Hepatocyte (in vitro differentiated cells): ENCODE data around the gene DCLK2. TPM values are rescaled to one million over a fixed set of nuclear protein-coding genes. Genes with fewer than 3 reads are reported as not detected.

ENCODE experiments used
- DNase-seq: peaks from one replicate; pipeline ENCODE4 v3.0.0-alpha.2; 2016; ENCODE audit warnings: low spot score
- H2AFZ ChIP-seq: fragments of 200-600 bp; sonication (generic); 2 replicates; pipeline ENCODE4 v1.6.0; 2016; ENCODE audit warnings: antibody characterized with exemption, mild to moderate bottlenecking
- H3K27ac ChIP-seq: fragments of 200-600 bp; sonication (generic); 2 replicates; pipeline ENCODE4 v1.5.1; 2016; ENCODE audit warnings: mild to moderate bottlenecking
- H3K27me3 ChIP-seq: fragments of 200-600 bp; sonication (generic); 2 replicates; pipeline ENCODE4 v1.6.1; 2016
- H3K36me3 ChIP-seq: fragments of 200-600 bp; sonication (generic); replicated peaks from 2 replicates; pipeline ENCODE4 v1.5.1; 2016; ENCODE audit warnings: low read depth; ENCODE audit not compliant: insufficient read depth
- H3K4me1 ChIP-seq: fragments of 200-600 bp; sonication (generic); 2 replicates; pipeline ENCODE4 v1.5.1; 2016; ENCODE audit warnings: mild to moderate bottlenecking, moderate library complexity; ENCODE audit not compliant: insufficient read depth
- H3K4me2 ChIP-seq: fragments of 200-600 bp; sonication (generic); 2 replicates; pipeline ENCODE4 v1.6.0; 2016
- H3K4me3 ChIP-seq: fragments of 200-600 bp; sonication (generic); 2 replicates; pipeline ENCODE4 v1.5.1; 2016; ENCODE audit warnings: mild to moderate bottlenecking
- H3K79me2 ChIP-seq: fragments of 200-600 bp; sonication (generic); 2 replicates; pipeline ENCODE4 v1.6.0; 2017; ENCODE audit warnings: mild to moderate bottlenecking
- H3K9me2 ChIP-seq: fragments of 200-600 bp; sonication (generic); replicated peaks from 2 replicates; pipeline ENCODE4 v1.6.0; 2017; ENCODE audit warnings: mild to moderate bottlenecking; ENCODE audit not compliant: insufficient read depth
- H3K9me3 ChIP-seq: fragments of 200-600 bp; sonication (generic); 2 replicates; pipeline ENCODE4 v1.5.1; 2016; ENCODE audit warnings: low read depth, mild to moderate bottlenecking
- H4K20me1 ChIP-seq: fragments of 200-600 bp; sonication (generic); 2 replicates; pipeline ENCODE4 v1.6.0; 2016; ENCODE audit warnings: mild to moderate bottlenecking; ENCODE audit not compliant: insufficient read depth, poor library complexity, severe bottlenecking
- EZH2 ChIP-seq: fragments of 200-600 bp; sonication (generic); IDR thresholded peaks from 2 replicates; pipeline ENCODE4 v1.6.1; 2016; ENCODE audit warnings: antibody characterized with exemption, mild to moderate bottlenecking, borderline replicate concordance
- EZH2phosphoT487 ChIP-seq: fragments of 200-600 bp; sonication (generic); IDR thresholded peaks from one replicate; pipeline ENCODE4 v1.6.1; 2018; ENCODE audit warnings: antibody characterized with exemption, mild to moderate bottlenecking, low read depth, moderate library complexity; ENCODE audit not compliant: unreplicated experiment, severe bottlenecking
- WGBS: methylation state at CpG from one replicate; pipeline ENCODE4 v1.1.6; 2016; ENCODE audit warnings: low lambda C conversion rate; ENCODE audit errors: missing lambda C conversion rate; 5-methylcytosine and 5-hydroxymethylcytosine counted together
- polyA plus RNA-seq: library from polyadenylated mRNA; unstranded; fragments of >200 nt; fragmentation: Nextera tagmentation; extraction: Ambion mirVana; gene quantifications from 2 replicates; pipeline ENCODE4 v1.2.1, GENCODE V29; 2016
- total RNA-seq: library from RNA; depleted of rRNA; stranded (reverse); fragments of >200 nt; gene quantifications from 2 replicates; pipeline ENCODE4 v1.2.3, GENCODE V29; 2014
- TF ChIP-seq, protein P1 (sequence below): fragments of 200-600 bp; sonication (generic); IDR thresholded peaks from 2 replicates; pipeline ENCODE4 v1.5.1; 2016; ENCODE audit warnings: antibody characterized with exemption, mild to moderate bottlenecking; ENCODE audit not compliant: poor library complexity

Gene DCLK2
- total and polyA plus RNA-seq, 2 experiments from 2014 or later = 1.5 to 2.8 TPM

DNA sequence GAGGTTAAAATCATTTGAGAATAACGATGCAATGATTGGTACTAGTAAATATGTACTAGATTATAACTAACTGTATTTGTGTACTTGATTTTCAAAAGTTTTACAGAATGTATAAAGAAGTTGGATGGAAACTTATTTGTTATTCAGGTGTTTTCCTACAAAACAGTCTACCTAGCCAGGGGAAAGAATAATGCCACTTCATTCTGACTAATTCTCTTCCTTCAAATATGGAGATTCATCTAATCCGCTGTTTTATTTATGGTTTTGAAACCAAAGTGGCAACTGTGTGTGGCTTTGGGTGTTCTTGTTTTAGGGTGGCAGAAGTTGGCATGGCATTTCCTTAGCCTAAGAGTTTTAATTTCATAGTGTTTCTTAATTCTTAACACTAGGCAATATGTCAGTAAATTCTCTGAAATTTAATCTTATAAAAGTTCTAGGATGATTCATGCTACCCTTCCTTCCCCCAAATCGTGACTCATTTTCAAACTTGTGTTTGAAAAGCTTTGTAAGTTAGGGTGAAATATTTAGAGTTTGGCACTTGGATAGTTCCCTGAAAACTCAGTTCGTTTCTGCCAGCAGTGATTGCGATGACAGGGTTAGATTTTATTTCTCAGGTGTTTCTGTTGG lies 62.6 kb downstream of the DCLK2 start:
- Histone ChIP-seq H4K20me1 (no peaks in the 10 kb centered on the region), H3K4me2 (no peak overlapping the region), H3K79me2 (no peaks in the 10 kb centered on the region), H3K36me3 (no peaks in the 10 kb centered on the region), H3K27ac (no peak overlapping the region), H3K9me3 (no peaks in the 10 kb centered on the region), H2AFZ (no peak overlapping the region), H3K4me1 (no peaks in the 10 kb centered on the region), H3K4me3 (no peak overlapping the region), H3K27me3 (no peaks in the 10 kb centered on the region), H3K9me2 (no peaks in the 10 kb centered on the region)
- no peak for TF ChIP-seq EZH2phosphoT487
- WGBS = 88% methylated on average over 5 of the region's 5 CpGs
- no peak for DNase-seq

DNA sequence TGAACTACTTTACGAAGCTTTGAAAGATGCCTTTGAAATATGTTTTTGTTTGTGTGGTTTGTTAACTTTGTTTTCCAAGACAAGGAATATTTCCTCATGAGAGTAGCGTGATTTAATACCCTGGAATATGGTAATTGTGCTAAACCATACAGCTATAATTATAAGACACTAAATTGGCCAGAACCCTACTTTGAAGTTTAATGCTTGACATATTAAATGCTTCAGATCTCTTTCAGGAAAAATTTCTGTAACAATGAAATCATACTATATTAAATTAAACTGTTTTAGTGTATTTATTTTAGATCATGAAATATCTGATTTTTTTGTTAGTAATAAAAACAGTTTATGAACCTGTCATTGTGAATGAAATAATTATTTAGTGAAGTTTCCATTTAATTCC lies 63.5 kb downstream of the DCLK2 start:
- H4K20me1 ChIP-seq = no peaks in the 10 kb centered on the region
- H3K27me3 ChIP-seq = no peaks in the 10 kb centered on the region
- no peaks in the 10 kb centered on the region for H3K9me3 ChIP-seq
- 95% methylated on average over 2 of the region's 2 CpGs for WGBS
- no peak overlapping the region for H3K4me2 ChIP-seq
- H3K4me1 ChIP-seq = no peaks in the 10 kb centered on the region
- no peak for TF ChIP-seq EZH2phosphoT487
- TF ChIP-seq, protein P1, sequence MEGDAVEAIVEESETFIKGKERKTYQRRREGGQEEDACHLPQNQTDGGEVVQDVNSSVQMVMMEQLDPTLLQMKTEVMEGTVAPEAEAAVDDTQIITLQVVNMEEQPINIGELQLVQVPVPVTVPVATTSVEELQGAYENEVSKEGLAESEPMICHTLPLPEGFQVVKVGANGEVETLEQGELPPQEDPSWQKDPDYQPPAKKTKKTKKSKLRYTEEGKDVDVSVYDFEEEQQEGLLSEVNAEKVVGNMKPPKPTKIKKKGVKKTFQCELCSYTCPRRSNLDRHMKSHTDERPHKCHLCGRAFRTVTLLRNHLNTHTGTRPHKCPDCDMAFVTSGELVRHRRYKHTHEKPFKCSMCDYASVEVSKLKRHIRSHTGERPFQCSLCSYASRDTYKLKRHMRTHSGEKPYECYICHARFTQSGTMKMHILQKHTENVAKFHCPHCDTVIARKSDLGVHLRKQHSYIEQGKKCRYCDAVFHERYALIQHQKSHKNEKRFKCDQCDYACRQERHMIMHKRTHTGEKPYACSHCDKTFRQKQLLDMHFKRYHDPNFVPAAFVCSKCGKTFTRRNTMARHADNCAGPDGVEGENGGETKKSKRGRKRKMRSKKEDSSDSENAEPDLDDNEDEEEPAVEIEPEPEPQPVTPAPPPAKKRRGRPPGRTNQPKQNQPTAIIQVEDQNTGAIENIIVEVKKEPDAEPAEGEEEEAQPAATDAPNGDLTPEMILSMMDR = no peak
- TF ChIP-seq EZH2 = no peak
- no peaks in the 10 kb centered on the region for H3K9me2 ChIP-seq
- no peak for DNase-seq
- H3K36me3 ChIP-seq = no peaks in the 10 kb centered on the region
- no peak overlapping the region for H3K27ac ChIP-seq
- H2AFZ ChIP-seq = no peak overlapping the region
- H3K79me2 ChIP-seq = no peaks in the 10 kb centered on the region
- no peak overlapping the region for H3K4me3 ChIP-seq

DNA sequence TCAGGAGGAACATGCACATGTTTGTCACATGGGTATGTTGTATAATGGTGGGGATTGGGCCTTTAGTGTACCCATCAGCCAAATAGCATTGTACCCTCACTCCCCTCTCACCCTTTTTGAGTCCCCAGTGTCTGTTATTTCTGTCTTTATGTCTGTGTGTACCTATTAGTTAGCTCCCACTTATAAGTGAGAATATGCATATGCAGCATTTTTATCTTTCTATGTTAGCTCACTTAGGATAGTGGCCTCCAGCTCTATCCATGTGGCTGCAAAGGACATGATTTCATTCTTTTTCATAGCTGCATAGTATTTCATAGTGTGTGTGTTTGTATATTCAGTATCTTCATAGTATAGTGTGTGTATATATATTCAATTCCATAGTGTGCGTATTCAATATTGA lies 64.6 kb downstream of the DCLK2 start:
- Histone ChIP-seq H3K4me1 (no peaks in the 10 kb centered on the region), H3K27me3 (no peaks in the 10 kb centered on the region), H4K20me1 (no peaks in the 10 kb centered on the region), H3K9me3 (no peaks in the 10 kb centered on the region), H3K79me2 (no peaks in the 10 kb centered on the region), H2AFZ (no peak overlapping the region), H3K27ac (no peak overlapping the region), H3K4me3 (no peak overlapping the region), H3K36me3 (no peaks in the 10 kb centered on the region), H3K9me2 (no peaks in the 10 kb centered on the region), H3K4me2 (no peak overlapping the region)
- WGBS = 93% methylated on average over 1 of the region's 1 CpG
- TF ChIP-seq EZH2 (no peak), EZH2phosphoT487 (no peak)
- TF ChIP-seq, protein P1 = no peak
- no peak for DNase-seq

- no peaks in the 10 kb centered on the region for H3K4me1 ChIP-seq
- no peaks in the 10 kb centered on the region for H3K79me2 ChIP-seq
- no peaks in the 10 kb centered on the region for H3K9me3 ChIP-seq
- no peaks in the 10 kb centered on the region for H4K20me1 ChIP-seq
- H3K36me3 ChIP-seq = no peaks in the 10 kb centered on the region
- H3K4me3 ChIP-seq = no peak overlapping the region
- H3K27ac ChIP-seq = no peak overlapping the region
- no peaks in the 10 kb centered on the region for H3K27me3 ChIP-seq
- no peaks in the 10 kb centered on the region for H3K9me2 ChIP-seq
- no peak overlapping the region for H2AFZ ChIP-seq
- no peak overlapping the region for H3K4me2 ChIP-seq
- 86% methylated on average over 1 of the region's 1 CpG for WGBS
- TF ChIP-seq, protein P1 = no peak
- TF ChIP-seq EZH2phosphoT487 (no peak), EZH2 (no peak)
- DNase-seq = no peak
These were observed 67.1 kb downstream of the DCLK2 start for GRCh38 chr4:150145090-150145945.
